ENCODE results near the gene ZNF488.

DNA sequence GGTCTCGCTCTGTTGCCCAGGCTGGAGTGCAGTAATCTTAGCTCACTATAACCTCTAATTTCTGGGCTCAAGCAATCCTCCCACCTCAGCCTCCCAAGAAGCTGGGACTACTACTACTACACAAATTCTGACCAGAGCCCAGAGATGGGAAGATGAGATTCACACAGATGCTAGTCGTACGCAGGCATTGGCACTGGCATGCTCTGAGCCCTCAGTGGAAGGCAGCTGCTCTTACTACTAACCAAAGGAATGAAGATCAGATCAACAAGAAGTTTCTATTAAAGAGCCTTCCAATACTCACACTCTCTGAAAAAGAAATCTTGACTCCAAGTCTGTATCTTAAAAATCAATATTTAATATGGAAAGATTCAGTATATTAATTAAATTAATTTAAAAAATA is 51.1 kb downstream of the ZNF488 start:
- TF ChIP-seq POLR2AphosphoS5 (IDR thresholded peaks at IDR 0.05; ENCODE audit: low read depth, low read length), result no peak
- no peak for TF ChIP-seq SIN3A (IDR thresholded peaks at IDR 0.05; ENCODE audit: borderline replicate concordance, low read depth, low read length)
- TF ChIP-seq, protein P1, sequence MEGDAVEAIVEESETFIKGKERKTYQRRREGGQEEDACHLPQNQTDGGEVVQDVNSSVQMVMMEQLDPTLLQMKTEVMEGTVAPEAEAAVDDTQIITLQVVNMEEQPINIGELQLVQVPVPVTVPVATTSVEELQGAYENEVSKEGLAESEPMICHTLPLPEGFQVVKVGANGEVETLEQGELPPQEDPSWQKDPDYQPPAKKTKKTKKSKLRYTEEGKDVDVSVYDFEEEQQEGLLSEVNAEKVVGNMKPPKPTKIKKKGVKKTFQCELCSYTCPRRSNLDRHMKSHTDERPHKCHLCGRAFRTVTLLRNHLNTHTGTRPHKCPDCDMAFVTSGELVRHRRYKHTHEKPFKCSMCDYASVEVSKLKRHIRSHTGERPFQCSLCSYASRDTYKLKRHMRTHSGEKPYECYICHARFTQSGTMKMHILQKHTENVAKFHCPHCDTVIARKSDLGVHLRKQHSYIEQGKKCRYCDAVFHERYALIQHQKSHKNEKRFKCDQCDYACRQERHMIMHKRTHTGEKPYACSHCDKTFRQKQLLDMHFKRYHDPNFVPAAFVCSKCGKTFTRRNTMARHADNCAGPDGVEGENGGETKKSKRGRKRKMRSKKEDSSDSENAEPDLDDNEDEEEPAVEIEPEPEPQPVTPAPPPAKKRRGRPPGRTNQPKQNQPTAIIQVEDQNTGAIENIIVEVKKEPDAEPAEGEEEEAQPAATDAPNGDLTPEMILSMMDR (IDR thresholded peaks at IDR 0.05), result no peak
- no peak for TF ChIP-seq NFIC (IDR thresholded peaks at IDR 0.05; ENCODE audit: borderline replicate concordance)
- TF ChIP-seq EP300 (IDR thresholded peaks at IDR 0.05; ENCODE audit: borderline replicate concordance in 1 of 2, low read depth in 1 of 2, low read length in 1 of 2), result no peak
